HG03575 (cell line): ENCODE data around the gene PAM.

Source experiments
- ATAC-seq: cut with Tn5 transposase; IDR thresholded peaks from one replicate; pipeline ENCODE4 v1.9.1; 2021; ENCODE audit not compliant: unreplicated experiment, insufficient number of reproducible peaks, low FRiP score; ENCODE audit errors: extremely low read depth

Gene PAM

DNA sequence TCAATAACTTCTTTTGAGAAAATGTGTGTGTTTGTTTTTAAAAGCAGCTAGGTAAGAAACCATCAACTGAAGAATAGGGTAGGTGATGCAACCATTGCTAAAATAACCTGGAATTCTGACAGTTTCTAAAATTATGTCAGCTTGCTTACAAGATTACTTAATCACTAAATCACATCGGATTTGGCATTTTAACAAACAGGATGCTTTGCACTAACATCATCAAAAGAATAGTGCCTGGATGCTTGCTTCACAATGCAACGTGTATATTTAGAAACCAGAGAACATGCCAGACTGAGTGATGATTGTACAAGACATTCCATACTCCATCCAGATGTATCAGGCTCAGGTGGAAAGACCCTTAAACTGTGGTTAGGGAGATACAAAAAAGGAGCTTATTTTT lies 43.9 kb downstream of the PAM start:
- ATAC-seq, result no peak

- ATAC-seq, result no peak
Observed at GRCh38 chr5:102800427-102800826, 45.3 kb downstream of the PAM start.

DNA sequence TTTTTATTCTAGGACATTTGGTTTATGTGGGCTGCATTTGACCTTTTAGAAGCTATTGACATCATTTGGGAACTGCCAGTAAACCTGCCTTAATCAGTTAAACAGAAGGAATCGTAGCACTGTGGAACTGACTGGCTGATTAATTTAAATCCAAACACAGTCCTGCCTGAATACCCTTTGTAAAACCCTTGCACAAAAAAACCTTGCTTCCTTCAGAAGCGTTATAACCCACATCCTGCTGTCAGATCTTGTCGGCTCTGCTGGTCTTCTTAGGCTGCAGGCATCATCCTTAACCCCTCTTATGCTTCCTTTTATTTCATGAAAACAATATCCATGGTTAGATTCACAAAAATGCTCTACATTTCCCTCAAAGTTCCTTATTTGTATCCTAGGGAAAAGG lies 46.3 kb downstream of the PAM start:
- no peak for ATAC-seq

DNA sequence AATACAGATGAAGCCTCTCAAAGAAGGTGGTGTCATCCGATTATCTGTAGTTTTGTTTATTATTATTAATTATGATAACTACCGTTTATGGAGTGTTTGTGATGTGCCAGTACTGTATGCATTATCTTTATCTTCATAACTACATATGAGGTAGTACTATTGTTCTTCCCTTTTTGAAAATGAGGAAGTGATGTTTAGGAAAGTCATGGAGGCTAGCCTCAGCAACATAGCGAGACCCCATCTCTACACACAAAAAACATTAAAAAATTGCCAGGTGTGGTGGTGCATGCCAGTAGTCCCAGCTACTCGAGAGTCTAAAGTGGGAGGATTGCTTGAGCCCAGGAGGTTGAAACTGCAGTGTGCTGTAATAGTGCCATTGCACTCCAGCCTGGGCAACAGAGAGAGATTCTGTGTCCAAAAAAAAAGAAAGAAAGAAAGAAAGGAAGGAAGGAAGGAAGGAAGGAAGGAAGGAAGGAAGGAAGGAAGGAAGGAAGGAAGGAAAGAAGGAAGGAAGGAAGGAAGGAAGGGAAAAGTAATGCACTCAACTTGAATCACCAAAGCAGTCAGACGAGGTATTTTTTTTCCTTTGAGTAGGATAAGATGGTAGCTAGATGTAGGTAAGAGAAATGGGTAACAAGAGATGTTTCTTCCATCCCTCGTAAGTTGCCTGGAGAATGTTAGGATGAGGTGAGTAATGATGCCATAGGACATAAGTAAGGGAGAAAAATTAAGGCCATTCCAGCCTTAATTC lies 47.8 kb downstream of the PAM start:
- no peak for ATAC-seq

- ATAC-seq, result no peak
Observed at GRCh38 chr5:102807878-102808502, 52.9 kb downstream of the PAM start.

DNA sequence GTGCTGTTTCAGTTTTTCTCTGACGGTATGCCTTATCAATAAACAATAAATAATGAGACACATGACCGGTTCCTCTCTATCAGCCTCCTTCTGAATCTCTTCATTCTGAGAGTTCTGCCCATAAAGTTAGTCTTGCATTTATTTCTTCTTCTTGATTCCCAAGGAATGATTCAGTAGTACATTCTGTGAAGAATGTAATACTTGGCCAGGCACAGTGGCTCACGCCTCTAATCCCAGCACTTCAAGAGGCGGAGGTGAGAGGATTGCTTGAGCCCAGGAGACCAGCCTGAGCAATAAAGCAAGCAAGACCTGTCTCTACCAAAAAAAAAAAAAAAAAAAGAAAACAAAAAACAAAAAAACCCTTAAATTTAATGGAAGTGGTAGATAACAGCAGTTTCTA lies 53.9 kb downstream of the PAM start:
- ATAC-seq, result no peak

- no peak for ATAC-seq
Observed at GRCh38 chr5:102811972-102812371, 56.9 kb downstream of the PAM start.

- no peak for ATAC-seq
Observed at GRCh38 chr5:102813740-102814139, 58.6 kb downstream of the PAM start.

DNA sequence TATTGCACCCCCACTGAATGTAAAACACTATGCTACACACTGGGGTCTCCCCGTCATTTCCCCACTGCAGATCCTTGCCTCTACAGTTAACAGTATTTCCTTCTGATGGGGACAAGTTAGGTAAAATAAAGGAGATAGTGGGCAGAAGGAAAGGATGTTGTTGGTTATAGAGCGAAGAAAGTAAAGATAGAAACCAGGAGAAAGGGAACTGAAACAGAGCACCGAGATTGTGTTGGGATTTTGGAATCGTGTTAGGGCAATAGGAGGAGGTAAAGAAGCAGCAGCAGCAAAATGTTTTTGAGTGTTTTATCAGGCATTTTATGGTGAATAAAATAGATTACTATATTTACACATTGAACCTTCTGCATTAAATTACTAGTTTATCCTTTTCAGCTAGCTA lies 60.0 kb downstream of the PAM start:
- no peak for ATAC-seq

DNA sequence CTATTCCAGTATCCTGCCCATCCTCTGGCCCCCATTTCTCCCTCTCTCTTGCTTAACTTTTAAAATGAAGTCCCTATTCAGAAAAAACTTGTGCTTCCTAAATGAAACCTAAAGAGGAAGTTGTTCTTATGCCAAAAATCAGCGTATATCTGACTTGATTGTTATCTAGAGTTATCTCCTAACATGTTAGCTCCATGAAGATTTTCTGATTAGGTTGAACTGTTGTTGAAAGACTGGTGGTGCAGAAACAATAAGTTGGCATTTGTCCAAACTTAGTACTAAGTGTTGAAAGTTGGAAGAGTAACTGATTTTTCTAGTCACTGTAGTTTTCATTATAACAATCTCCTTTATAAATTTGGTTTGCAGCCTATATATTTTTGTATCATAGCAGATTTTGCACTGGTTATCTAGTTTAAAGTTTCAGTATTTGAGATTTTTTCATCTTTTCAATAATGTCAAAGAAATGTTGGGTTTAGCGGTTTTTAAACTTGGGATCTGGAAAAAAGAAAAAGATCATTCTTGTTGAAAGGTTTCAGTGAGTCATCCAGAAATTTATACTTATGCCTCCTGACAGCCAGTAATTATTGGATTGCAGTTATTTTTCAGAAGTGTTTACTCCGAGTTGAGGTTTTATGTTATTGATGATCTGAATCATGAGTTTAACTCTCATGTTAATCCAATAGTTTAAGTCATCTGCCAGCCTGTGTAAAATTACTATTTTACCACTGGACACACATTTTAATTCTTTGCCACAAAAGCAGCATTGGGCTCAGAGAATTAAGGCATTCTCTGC lies 60.6 kb downstream of the PAM start:
- ATAC-seq, result no peak

DNA sequence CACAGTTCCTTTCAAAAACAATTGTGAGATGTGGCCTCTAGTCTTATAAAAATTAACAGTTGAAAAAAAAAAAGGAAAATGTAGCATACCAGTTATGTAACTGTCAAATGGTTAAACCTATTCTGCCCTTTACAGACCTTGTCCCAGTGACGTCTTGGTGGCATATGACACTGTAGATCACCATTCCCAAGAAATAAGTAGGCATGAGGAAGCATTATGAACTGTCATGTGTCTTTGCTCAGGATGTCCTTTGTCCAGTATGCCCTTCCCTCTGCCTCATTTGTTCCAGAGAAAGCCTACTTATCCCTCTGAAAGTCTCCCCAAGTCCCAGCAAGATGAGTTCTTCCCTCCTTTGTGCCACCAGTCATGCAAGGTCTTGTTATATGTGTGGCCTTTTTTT lies 63.2 kb downstream of the PAM start:
- ATAC-seq, result no peak

- ATAC-seq, result no peak
Observed at GRCh38 chr5:102818934-102819333, 63.8 kb downstream of the PAM start.

DNA sequence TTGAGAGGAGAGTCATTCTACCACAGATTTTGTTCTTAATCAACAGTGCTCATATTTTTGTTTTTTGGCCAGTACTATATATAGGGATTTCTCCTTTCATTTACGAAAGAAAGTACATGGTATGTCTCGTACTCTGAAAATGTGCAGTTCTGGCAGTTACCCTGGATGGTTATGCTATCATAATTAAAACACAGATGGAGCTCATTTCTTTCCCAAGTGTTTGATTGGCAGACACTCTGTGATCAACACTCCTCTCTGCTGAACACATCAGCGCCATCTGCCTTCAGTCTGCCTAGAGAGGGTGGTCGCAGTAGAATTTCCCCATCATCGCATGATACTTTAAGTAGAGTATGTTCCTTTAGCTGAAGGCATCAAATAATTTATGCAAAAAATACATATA lies 64.5 kb downstream of the PAM start:
- no peak for ATAC-seq

GRCh38 chr5:102823441-102823874 lies 68.4 kb downstream of the PAM start:
- no peak for ATAC-seq

DNA sequence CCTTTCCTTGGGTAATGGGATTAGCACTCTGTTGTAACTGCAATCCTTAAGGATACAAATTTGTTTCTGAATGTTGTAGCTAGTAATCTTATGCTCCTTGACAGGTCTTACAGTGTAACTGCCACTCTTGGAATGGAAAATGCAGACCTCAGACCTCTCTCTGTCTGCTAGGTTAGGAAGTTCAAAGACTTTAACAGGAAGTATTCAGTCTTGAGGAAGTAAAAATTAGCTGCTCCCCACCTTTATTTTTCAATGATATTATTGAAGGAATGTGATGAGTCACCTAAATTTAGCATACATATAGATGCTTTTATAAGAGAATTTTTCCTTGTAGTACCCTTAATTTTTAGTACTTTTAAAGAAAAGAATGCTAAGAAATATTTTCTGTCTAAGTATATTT lies 71.5 kb downstream of the PAM start:
- ATAC-seq, result no peak

GRCh38 chr5:102830241-102830640 lies 75.1 kb downstream of the PAM start:
- no peak for ATAC-seq

GRCh38 chr5:102832445-102832844 lies 77.3 kb downstream of the PAM start:
- ATAC-seq, result no peak

DNA sequence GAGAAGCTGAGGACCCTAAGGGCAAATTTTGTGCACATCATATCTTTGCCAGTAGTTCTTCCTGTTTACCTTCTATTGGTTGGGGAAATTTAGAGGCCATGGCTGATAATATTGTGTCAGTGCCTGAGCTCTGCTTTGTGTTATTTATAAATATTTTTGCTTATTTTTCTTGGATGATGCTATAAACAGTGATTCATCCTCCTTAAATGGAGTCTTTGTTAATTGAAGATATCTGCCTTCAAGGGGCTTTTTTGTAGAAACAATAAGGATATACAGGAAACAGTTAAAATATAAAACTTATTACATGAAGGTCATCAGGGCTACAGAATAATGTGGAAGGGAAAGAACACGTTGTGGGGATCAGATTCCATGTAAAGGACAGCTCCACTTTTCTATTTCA lies 78.0 kb downstream of the PAM start:
- ATAC-seq, result no peak

- ATAC-seq, result no peak
Observed at GRCh38 chr5:102834438-102834964, 79.4 kb downstream of the PAM start.

DNA sequence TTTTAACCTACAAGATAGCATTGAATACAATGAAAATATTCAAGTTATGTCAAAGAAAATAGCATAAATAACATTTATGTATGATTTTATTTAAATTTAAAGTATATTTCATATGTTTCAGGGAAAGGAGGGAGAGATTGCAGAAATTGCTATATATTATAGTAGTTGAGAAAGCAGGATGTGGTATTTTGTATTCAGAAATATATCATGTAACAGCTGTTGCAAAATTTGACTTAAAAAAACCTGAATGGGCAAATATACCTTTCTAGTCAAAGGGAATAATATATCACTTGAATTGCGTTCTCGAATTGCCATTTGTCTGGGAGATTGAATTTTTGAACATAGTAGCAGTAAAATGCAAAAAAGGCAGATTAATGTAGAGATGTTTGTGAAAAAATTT lies 80.6 kb downstream of the PAM start:
- no peak for ATAC-seq
